ENCODE measurements around the gene NCS1. TPM values are rescaled to one million over a fixed set of nuclear protein-coding genes. Genes with fewer than 3 reads are reported as not detected.

The NCS1 gene
- total and polyA plus RNA-seq, 2 donors (not counting 1 experiment from before 2014, with no cell fraction given), result 44.9 to 52.0 TPM

DNA sequence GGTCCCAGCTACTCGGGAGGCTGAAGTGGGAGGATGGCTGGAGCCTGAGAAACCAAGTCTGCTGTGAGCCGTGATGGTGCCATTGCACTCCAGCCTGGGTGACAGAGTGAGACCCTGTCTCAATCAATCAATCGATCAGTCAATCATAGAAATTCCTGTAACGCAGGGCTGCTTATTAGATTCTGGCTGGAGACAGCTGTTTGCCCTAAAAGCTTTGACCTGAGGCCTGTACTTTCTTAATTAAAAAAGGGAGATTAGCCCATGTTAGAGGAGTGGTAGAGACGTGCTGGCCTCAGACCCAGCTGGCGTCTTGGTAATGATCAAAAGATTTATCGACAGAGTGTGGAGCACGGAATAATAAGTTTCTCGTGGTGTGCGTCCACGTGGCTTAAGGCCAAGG lies 52.9 kb downstream of the NCS1 start:
- no peak overlapping the region for H3K27ac ChIP-seq (ENCODE audit: insufficient read depth, low read length)
- no peak for DNase-seq (ENCODE audit: low read depth in 2 of 2)
- no peak overlapping the region for H2AFZ ChIP-seq (ENCODE audit: low read length)
- peaks cover 3% of the 10 kb centered on the region for H3K4me1 ChIP-seq (ENCODE audit: control insufficient read depth, extremely low read depth, insufficient read depth, low read length)
- H3K79me2 ChIP-seq (ENCODE audit: control insufficient read depth, insufficient read depth, low read length), result no peaks in the 10 kb centered on the region
- TF ChIP-seq, protein P1, sequence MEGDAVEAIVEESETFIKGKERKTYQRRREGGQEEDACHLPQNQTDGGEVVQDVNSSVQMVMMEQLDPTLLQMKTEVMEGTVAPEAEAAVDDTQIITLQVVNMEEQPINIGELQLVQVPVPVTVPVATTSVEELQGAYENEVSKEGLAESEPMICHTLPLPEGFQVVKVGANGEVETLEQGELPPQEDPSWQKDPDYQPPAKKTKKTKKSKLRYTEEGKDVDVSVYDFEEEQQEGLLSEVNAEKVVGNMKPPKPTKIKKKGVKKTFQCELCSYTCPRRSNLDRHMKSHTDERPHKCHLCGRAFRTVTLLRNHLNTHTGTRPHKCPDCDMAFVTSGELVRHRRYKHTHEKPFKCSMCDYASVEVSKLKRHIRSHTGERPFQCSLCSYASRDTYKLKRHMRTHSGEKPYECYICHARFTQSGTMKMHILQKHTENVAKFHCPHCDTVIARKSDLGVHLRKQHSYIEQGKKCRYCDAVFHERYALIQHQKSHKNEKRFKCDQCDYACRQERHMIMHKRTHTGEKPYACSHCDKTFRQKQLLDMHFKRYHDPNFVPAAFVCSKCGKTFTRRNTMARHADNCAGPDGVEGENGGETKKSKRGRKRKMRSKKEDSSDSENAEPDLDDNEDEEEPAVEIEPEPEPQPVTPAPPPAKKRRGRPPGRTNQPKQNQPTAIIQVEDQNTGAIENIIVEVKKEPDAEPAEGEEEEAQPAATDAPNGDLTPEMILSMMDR (conservative IDR thresholded peaks at IDR 0.05 in 1 of 2, IDR thresholded peaks at IDR 0.05 in 1 of 2; ENCODE audit: low read depth in 1 of 2, low read length in 2 of 2), result no peak
- no peak for TF ChIP-seq EZH2 (IDR thresholded peaks at IDR 0.05; ENCODE audit: low read length, missing control alignments)
- no peaks in the 10 kb centered on the region for H4K20me1 ChIP-seq (ENCODE audit: control insufficient read depth, extremely low read depth, insufficient read depth, low read length)
- H3K9me3 ChIP-seq (ENCODE audit: control insufficient read depth, insufficient read depth, low read depth, low read length), result no peaks in the 10 kb centered on the region
- H3K36me3 ChIP-seq (ENCODE audit: control insufficient read depth, insufficient read depth, low read length), result peaks cover 14% of the 10 kb centered on the region
- H3K9ac ChIP-seq (ENCODE audit: insufficient read depth, low read length), result no peak overlapping the region
- no peak overlapping the region for H3K4me3 ChIP-seq (replicated peaks in 1 of 4; ENCODE audit: control extremely low read depth in 1 of 4, insufficient read depth in 1 of 4, low read depth in 3 of 4, low read length in 4 of 4)
- no peaks in the 10 kb centered on the region for H3K27me3 ChIP-seq (ENCODE audit: control insufficient read depth, insufficient read depth, low read length)
- H3K4me2 ChIP-seq (ENCODE audit: extremely low read depth, insufficient read depth, low read length), result no peak overlapping the region

DNA sequence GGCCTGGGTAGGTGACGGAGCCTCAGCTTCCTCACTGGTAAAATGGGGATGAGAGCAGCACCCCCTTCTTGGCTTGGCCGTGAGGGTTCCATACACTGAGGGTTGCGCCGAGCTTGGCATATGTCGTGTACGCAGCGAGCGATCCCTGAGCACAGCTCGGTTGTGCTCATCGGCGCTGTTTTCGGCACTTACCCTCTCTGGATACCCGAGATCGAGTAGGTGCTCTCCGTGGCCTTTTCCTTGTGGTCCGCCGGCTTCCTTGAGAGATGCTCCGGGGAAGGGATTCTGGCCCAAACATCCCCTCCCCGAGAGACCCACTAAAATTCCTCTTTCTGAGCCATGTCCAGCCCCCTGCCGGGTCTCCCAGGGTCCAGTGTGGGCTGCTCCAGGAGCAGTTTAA lies 53.4 kb downstream of the NCS1 start:
- no peak for DNase-seq (ENCODE audit: low read depth in 2 of 2)
- TF ChIP-seq, protein P1 (conservative IDR thresholded peaks at IDR 0.05 in 1 of 2, IDR thresholded peaks at IDR 0.05 in 1 of 2; ENCODE audit: low read depth in 1 of 2, low read length in 2 of 2), result no peak
- TF ChIP-seq EZH2 (IDR thresholded peaks at IDR 0.05; ENCODE audit: low read length, missing control alignments), result no peak

DNA sequence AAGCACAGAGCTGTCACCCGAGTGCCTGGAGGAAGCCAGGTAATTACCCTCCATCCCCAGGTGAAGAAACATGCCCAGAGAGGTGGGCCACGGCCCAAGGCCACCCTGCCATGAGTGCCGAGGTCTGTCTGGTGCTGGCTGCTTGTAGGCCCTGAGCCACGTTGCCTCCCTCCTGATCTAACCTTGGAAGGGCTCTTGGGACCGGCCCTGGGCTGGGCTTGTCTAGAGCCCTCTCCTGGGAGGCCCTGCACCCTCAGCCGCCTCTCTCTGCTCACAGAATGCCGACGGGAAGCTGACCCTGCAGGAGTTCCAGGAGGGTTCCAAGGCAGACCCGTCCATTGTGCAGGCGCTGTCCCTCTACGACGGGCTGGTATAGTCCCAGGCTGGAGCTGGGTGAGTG lies 53.9 kb downstream of the NCS1 start:
- no peaks in the 10 kb centered on the region for H4K20me1 ChIP-seq (ENCODE audit: control insufficient read depth, extremely low read depth, insufficient read depth, low read length)
- H3K9me3 ChIP-seq (ENCODE audit: control insufficient read depth, insufficient read depth, low read depth, low read length), result no peaks in the 10 kb centered on the region
- H3K27ac ChIP-seq (ENCODE audit: insufficient read depth, low read length), result no peak overlapping the region
- H3K79me2 ChIP-seq (ENCODE audit: control insufficient read depth, insufficient read depth, low read length), result no peaks in the 10 kb centered on the region
- H3K4me3 ChIP-seq (replicated peaks in 1 of 4; ENCODE audit: control extremely low read depth in 1 of 4, insufficient read depth in 1 of 4, low read depth in 3 of 4, low read length in 4 of 4), result no peak overlapping the region
- H2AFZ ChIP-seq (ENCODE audit: low read length), result no peak overlapping the region
- TF ChIP-seq, protein P1 (conservative IDR thresholded peaks at IDR 0.05 in 1 of 2, IDR thresholded peaks at IDR 0.05 in 1 of 2; ENCODE audit: low read depth in 1 of 2, low read length in 2 of 2), result no peak
- TF ChIP-seq EZH2 (IDR thresholded peaks at IDR 0.05; ENCODE audit: low read length, missing control alignments), result no peak
- H3K36me3 ChIP-seq (ENCODE audit: control insufficient read depth, insufficient read depth, low read length), result peaks cover 14% of the 10 kb centered on the region
- no peak for DNase-seq (ENCODE audit: low read depth in 2 of 2)
- H3K27me3 ChIP-seq (ENCODE audit: control insufficient read depth, insufficient read depth, low read length), result no peaks in the 10 kb centered on the region
- no peaks in the 10 kb centered on the region for H3K4me1 ChIP-seq (ENCODE audit: control insufficient read depth, extremely low read depth, insufficient read depth, low read length)
- no peak overlapping the region for H3K9ac ChIP-seq (ENCODE audit: insufficient read depth, low read length)
- no peak overlapping the region for H3K4me2 ChIP-seq (ENCODE audit: extremely low read depth, insufficient read depth, low read length)

More for the DNA sequence above, 53.4 kb downstream of the NCS1 start:
- Histone ChIP-seq H4K20me1 (ENCODE audit: control insufficient read depth, extremely low read depth, insufficient read depth, low read length) (no peaks in the 10 kb centered on the region), H3K27me3 (ENCODE audit: control insufficient read depth, insufficient read depth, low read length) (no peaks in the 10 kb centered on the region), H3K9ac (ENCODE audit: insufficient read depth, low read length) (no peak overlapping the region), H3K36me3 (ENCODE audit: control insufficient read depth, insufficient read depth, low read length) (peaks cover 14% of the 10 kb centered on the region), H3K4me3 (replicated peaks in 1 of 4; ENCODE audit: control extremely low read depth in 1 of 4, insufficient read depth in 1 of 4, low read depth in 3 of 4, low read length in 4 of 4) (no peak overlapping the region), H3K79me2 (ENCODE audit: control insufficient read depth, insufficient read depth, low read length) (no peaks in the 10 kb centered on the region), H3K4me2 (ENCODE audit: extremely low read depth, insufficient read depth, low read length) (no peak overlapping the region), H3K9me3 (ENCODE audit: control insufficient read depth, insufficient read depth, low read depth, low read length) (no peaks in the 10 kb centered on the region), H3K4me1 (ENCODE audit: control insufficient read depth, extremely low read depth, insufficient read depth, low read length) (no peaks in the 10 kb centered on the region), H2AFZ (ENCODE audit: low read length) (no peak overlapping the region), H3K27ac (ENCODE audit: insufficient read depth, low read length) (no peak overlapping the region)

All from fibroblast of lung (primary cell).